ENCODE results near the gene SMARCD3. TPM values are rescaled to one million over a fixed set of nuclear protein-coding genes. Genes with fewer than 3 reads are reported as not detected.

The SMARCD3 gene
- total and polyA plus RNA-seq, 2 of the 8 experiments (the other 6 are each of a cell fraction or from before 2014, with no cell fraction given): 3.0 to 5.6 TPM

DNA sequence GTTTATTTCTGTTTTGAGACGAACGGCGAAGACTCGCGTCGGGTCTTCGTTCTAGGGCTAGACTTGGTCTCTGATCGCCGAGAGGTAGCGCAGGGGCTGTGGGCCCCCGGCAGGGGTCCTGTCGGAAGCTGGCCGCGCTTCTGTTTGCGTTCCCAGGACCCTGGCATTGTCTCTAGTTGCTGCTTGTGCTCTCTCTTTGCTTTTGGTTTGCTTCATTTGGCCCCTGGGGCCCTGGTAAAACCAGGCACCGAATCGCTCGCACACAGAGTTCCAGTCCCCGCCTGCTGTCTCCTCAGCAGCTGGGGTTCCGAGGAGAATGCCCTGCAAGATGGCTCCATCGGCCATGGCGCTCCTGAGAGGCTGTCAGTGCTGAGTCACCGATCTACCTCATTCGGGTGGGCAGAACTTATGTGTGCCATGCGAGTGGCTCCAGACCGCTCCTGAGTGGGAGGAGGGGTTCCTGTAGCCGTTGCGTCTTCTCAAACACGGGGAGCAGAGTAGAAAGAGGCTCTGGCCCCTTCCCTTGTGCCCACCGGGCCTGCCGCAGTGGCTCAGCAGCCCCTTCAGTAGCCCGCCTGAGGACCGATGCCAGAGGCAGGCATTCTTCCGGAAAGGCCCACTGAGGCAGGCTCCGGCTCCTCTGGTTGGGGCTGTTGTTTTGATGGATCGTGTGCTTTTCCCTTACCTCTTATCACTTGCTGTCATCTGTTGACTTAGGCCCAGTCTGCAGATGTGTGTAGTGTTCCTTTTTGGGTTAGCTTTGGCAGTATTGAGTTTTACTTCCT, 15.4 kb downstream of the SMARCD3 start:
- Histone ChIP-seq H3K9ac (replicated peaks in 1 of 4; ENCODE audit: extremely low read depth in 1 of 4, low read depth in 3 of 4, low read length in 3 of 4) (peak overlapping the region; percentile 53 to 70 (median 61)), H4K5ac (ENCODE audit: insufficient read length, low read depth, low read length) (no peak overlapping the region), H3K4ac (replicated peaks; ENCODE audit: insufficient read length, low read depth, low read length) (peak overlapping the region; percentile 28), H4K91ac (replicated peaks; ENCODE audit: insufficient read length, low read length) (no peak overlapping the region), H2BK20ac (ENCODE audit: low read length) (no peak overlapping the region), H2BK120ac (replicated peaks; ENCODE audit: low read depth, low read length) (no peak overlapping the region), H3K27me3 (replicated peaks in 1 of 4; ENCODE audit: control insufficient read depth in 3 of 4, extremely low read depth in 1 of 4, insufficient read depth in 3 of 4, low read length in 3 of 4) (no peaks in the 10 kb centered on the region), H2BK12ac (ENCODE audit: low read depth, low read length) (no peak overlapping the region), H2AFZ (ENCODE audit: low read length) (no peak overlapping the region; the same call in 1 of the 2 replicates), H3K4me3 (ENCODE audit: extremely low read depth in 1 of 4, insufficient read depth in 2 of 4, low read depth in 3 of 4, low read length in 4 of 4) (peak overlapping the region; percentile 72 to 96 (median 90)), H3K4me2 (ENCODE audit: insufficient read depth in 1 of 2, low read depth in 2 of 2, low read length in 2 of 2) (peak overlapping the region; percentile 75 to 94), H3K23me2 (ENCODE audit: low read depth, low read length) (peaks cover 13% of the 10 kb centered on the region), H3K56ac (replicated peaks; ENCODE audit: insufficient read length, low read depth, low read length) (peak overlapping the region; percentile 63), H3K36me3 (ENCODE audit: control insufficient read depth in 2 of 4, insufficient read depth in 4 of 4, low read length in 3 of 4) (peaks cover 8 to 24% (median 11%) of the 10 kb centered on the region in 4 experiments; a peak in 7 of 8 replicates), H2AK5ac (ENCODE audit: low read depth, low read length) (peak overlapping the region; percentile 53; the same call in 1 of the 2 replicates), H2BK15ac (ENCODE audit: low read length) (no peak overlapping the region), H3K79me2 (ENCODE audit: control insufficient read depth in 1 of 2, insufficient read depth in 2 of 2, low read length in 2 of 2) (peaks cover 4 to 23% of the 10 kb centered on the region in 2 experiments; a peak in 3 of 4 replicates), H3K9me3 (ENCODE audit: insufficient read depth in 2 of 2, low read depth in 1 of 2, low read length in 1 of 2) (no peaks in the 10 kb centered on the region), H3K4me1 (replicated peaks in 1 of 4; ENCODE audit: control insufficient read depth in 3 of 4, insufficient read depth in 4 of 4, low read length in 3 of 4) (peaks cover 4 to 7% (median 6%) of the 10 kb centered on the region in 4 experiments; a peak in 5 of 7 replicates), H3K79me1 (ENCODE audit: low read depth, low read length) (peaks cover 11% of the 10 kb centered on the region), H3K27ac (ENCODE audit: low read depth, low read length) (no peak overlapping the region; the same call in 1 of the 2 replicates), H4K20me1 (replicated peaks in 1 of 2; ENCODE audit: control insufficient read depth in 1 of 2, insufficient read depth in 2 of 2, low read length in 2 of 2) (peaks cover 0 to 14% of the 10 kb centered on the region in 2 experiments), H4K8ac (ENCODE audit: extremely low read depth, insufficient read depth, low read length) (peak overlapping the region; percentile 45), H2BK5ac (ENCODE audit: low read depth, low read length) (no peak overlapping the region; the same call in 1 of the 2 replicates), H3K23ac (ENCODE audit: insufficient read length) (no peak overlapping the region), H3K14ac (ENCODE audit: insufficient read length) (no peak overlapping the region), H3K18ac (ENCODE audit: extremely low read depth, low read length) (no peak overlapping the region; the same call in 1 of the 2 replicates)
- FAIRE-seq (no peak), DNase-seq (ENCODE audit: low read depth in 1 of 2, low spot score in 2 of 2) (no peak)
- POLR2A ChIA-PET (ENCODE audit: partially characterized antibody): interaction anchor here (0.5 to 2.9 kb wide), 5 partner anchors 9 to 83 kb away, joined by 3 to 16 read pairs (median 4); no protein-coding TSS in a partner anchor
- CTCF ChIA-PET (ENCODE audit: partially characterized antibody): interaction anchor here (0.7 to 6.8 kb wide), 5 partner anchors 11 to 167 kb away, joined by 3 to 71 read pairs (median 3); no protein-coding TSS in a partner anchor
- 25% methylated on average over 33 of the region's 36 CpGs; no CpG with 5 or more reads in 1 of the 2 experiments for WGBS, 2 experiments (ENCODE audit: extremely low coverage in 1 of 2, insufficient coverage in 1 of 2, insufficient read length in 1 of 2, insufficient replicate concordance in 2 of 2, low coverage in 1 of 2, low lambda C conversion rate in 2 of 2, missing lambda C conversion rate in 1 of 2)
- TF ChIP-seq TCF12 (IDR thresholded peaks at IDR 0.05; ENCODE audit: low read depth, low read length) (no peak), USF2 (IDR thresholded peaks at IDR 0.05; ENCODE audit: low read length) (no peak), JUN (IDR thresholded peaks at IDR 0.05; ENCODE audit: low read depth, low read length) (no peak), BRCA1 (IDR thresholded peaks at IDR 0.05; ENCODE audit: low read depth, low read length) (no peak), TEAD4 (IDR thresholded peaks at IDR 0.05; ENCODE audit: low read depth, low read length) (no peak), CEBPB (IDR thresholded peaks at IDR 0.05; ENCODE audit: low read depth, low read length) (no peak)

All from H1 (cell line).